ENCODE data around the gene FNDC4.

The FNDC4 gene

DNA sequence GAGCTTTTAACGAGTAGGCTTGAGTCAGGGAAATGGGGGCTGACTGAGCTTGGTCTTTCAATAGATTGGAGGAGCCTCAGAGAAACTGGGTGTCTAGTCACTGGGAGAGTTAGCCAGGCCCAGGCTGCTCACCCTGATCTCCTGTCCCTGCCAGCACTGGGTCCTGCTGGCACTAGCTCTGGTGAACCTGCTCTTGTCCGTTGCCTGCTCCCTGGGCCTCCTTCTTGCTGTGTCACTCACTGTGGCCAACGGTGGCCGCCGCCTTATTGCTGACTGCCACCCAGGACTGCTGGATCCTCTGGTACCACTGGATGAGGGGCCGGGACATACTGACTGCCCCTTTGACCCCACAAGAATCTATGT lies 52.1 kb downstream of the FNDC4 start:
- Histone ChIP-seq H3K27me3 (ENCODE audit: insufficient read depth, poor library complexity, severe bottlenecking) (no peaks in the 10 kb centered on the region), H3K4me3 (replicated peaks; ENCODE audit: insufficient read depth, low read length) (no peak overlapping the region), H3K27ac (replicated peaks) (no peak overlapping the region)
- TF ChIP-seq GABPA (IDR thresholded peaks at IDR 0.05; ENCODE audit: low read depth), result no peak
- TF ChIP-seq, protein P1, sequence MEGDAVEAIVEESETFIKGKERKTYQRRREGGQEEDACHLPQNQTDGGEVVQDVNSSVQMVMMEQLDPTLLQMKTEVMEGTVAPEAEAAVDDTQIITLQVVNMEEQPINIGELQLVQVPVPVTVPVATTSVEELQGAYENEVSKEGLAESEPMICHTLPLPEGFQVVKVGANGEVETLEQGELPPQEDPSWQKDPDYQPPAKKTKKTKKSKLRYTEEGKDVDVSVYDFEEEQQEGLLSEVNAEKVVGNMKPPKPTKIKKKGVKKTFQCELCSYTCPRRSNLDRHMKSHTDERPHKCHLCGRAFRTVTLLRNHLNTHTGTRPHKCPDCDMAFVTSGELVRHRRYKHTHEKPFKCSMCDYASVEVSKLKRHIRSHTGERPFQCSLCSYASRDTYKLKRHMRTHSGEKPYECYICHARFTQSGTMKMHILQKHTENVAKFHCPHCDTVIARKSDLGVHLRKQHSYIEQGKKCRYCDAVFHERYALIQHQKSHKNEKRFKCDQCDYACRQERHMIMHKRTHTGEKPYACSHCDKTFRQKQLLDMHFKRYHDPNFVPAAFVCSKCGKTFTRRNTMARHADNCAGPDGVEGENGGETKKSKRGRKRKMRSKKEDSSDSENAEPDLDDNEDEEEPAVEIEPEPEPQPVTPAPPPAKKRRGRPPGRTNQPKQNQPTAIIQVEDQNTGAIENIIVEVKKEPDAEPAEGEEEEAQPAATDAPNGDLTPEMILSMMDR (IDR thresholded peaks at IDR 0.05; ENCODE audit: insufficient read depth, low read length), result no peak
- TF ChIP-seq, protein P2, sequence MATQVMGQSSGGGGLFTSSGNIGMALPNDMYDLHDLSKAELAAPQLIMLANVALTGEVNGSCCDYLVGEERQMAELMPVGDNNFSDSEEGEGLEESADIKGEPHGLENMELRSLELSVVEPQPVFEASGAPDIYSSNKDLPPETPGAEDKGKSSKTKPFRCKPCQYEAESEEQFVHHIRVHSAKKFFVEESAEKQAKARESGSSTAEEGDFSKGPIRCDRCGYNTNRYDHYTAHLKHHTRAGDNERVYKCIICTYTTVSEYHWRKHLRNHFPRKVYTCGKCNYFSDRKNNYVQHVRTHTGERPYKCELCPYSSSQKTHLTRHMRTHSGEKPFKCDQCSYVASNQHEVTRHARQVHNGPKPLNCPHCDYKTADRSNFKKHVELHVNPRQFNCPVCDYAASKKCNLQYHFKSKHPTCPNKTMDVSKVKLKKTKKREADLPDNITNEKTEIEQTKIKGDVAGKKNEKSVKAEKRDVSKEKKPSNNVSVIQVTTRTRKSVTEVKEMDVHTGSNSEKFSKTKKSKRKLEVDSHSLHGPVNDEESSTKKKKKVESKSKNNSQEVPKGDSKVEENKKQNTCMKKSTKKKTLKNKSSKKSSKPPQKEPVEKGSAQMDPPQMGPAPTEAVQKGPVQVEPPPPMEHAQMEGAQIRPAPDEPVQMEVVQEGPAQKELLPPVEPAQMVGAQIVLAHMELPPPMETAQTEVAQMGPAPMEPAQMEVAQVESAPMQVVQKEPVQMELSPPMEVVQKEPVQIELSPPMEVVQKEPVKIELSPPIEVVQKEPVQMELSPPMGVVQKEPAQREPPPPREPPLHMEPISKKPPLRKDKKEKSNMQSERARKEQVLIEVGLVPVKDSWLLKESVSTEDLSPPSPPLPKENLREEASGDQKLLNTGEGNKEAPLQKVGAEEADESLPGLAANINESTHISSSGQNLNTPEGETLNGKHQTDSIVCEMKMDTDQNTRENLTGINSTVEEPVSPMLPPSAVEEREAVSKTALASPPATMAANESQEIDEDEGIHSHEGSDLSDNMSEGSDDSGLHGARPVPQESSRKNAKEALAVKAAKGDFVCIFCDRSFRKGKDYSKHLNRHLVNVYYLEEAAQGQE (IDR thresholded peaks at IDR 0.05; ENCODE audit: insufficient replicate concordance, low read depth), result no peak
- DNase-seq (ENCODE audit: low read depth in 1 of 2, low spot score in 1 of 2), result no peak

DNA sequence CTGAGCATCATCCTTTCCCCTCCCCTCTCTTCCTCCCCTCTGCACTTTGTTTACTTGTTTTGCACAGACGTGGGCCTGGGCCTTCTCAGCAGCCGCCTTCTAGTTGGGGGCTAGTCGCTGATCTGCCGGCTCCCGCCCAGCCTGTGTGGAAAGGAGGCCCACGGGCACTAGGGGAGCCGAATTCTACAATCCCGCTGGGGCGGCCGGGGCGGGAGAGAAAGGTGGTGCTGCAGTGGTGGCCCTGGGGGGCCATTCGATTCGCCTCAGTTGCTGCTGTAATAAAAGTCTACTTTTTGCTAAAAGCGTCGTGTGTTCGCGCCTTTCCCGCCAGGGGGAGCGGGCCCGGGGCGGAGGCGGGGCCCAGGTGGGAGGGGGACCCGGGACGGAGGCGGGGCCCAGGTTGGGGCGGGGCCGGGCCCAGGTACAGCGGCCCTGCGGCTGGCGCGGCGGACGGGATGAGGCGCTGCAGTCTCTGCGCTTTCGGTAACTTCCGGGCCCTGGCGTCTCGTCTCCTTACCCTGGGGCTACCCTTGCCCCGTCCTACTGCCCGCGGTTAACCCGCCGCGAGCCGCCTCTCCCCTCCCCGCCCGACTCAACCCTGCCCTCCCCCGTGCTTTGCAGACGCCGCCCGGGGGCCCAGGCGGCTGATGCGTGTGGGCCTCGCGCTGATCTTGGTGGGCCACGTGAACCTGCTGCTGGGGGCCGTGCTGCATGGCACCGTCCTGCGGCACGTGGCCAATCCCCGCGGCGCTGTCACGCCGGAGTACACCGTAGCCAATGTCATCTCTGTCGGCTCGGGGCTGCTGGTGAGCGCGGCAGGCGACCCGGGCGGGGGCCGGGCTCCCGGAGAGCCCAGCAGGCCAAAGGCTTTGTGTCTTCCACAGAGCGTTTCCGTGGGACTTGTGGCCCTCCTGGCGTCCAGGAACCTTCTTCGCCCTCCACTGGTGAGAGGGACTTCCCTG lies 52.8 kb downstream of the FNDC4 start, which contains the start of gene KRTCAP3:
Gene KRTCAP3, plus strand, starts transcription at position 424 of the 962 bp plus-strand sequence. Its CDS starts 32 bp downstream, at position 456.
- TF ChIP-seq, protein P1 (IDR thresholded peaks at IDR 0.05; ENCODE audit: insufficient read depth, low read length), result no peak
- TF ChIP-seq SPI1 (IDR thresholded peaks at IDR 0.05; ENCODE audit: borderline replicate concordance, low read depth) (no peak), POLR2AphosphoS5 (IDR thresholded peaks at IDR 0.05; ENCODE audit: low read depth) (no peak; the same call in 1 of the 2 replicates), GABPA (IDR thresholded peaks at IDR 0.05; ENCODE audit: low read depth) (no peak)
- TF ChIP-seq, protein P2 (IDR thresholded peaks at IDR 0.05; ENCODE audit: insufficient replicate concordance, low read depth), result no peak
- Histone ChIP-seq H3K27me3 (ENCODE audit: insufficient read depth, poor library complexity, severe bottlenecking) (no peaks in the 10 kb centered on the region), H3K4me3 (replicated peaks; ENCODE audit: insufficient read depth, low read length) (no peak within 1 kb of the TSS), H3K27ac (replicated peaks) (no peak within 1 kb of the TSS)
- DNase-seq (ENCODE audit: low read depth in 1 of 2, low spot score in 1 of 2), result no peak

All from HL-60 (cell line).